CD4-positive, alpha-beta T cell treated with Interferon alpha-2 for 1 hour (primary cell): ENCODE data around the gene FUT9.
"Not testable (repeated sequence)": the region's sequence is repeated elsewhere in the genome, so short reads cannot be mapped to it uniquely, and the experiment has no call there.

ENCODE experiments used
- DNase-seq, 2 donors: peaks; one replicate each; pipeline ENCODE4 v3.0.0-alpha.2; 2020 to 2022

FUT9 gene

GRCh38 chr6:96194675-96195074, 178.9 kb downstream of the FUT9 start:
- DNase-seq = no peak

- DNase-seq = no peak
Measured at GRCh38 chr6:96195272-96195671, 179.5 kb downstream of the FUT9 start.

- DNase-seq = no peak
Measured at GRCh38 chr6:96196633-96197032, 180.9 kb downstream of the FUT9 start.

- no peak for DNase-seq
Measured at GRCh38 chr6:96197241-96197640, 181.5 kb downstream of the FUT9 start.

- DNase-seq = no peak
Measured at GRCh38 chr6:96202571-96202970, 186.8 kb downstream of the FUT9 start.

GRCh38 chr6:96211341-96211740, 195.6 kb downstream of the FUT9 start:
- no peak for DNase-seq

- DNase-seq = no peak
Measured at GRCh38 chr6:96212066-96212465, 196.3 kb downstream of the FUT9 start.

GRCh38 chr6:96213784-96214183, 198.0 kb downstream of the FUT9 start:
- no peak for DNase-seq

- DNase-seq = no peak
Measured at GRCh38 chr6:96223695-96224094, 207.9 kb downstream of the FUT9 start.

- no peak for DNase-seq
Measured at GRCh38 chr6:96227135-96227534, 211.4 kb downstream of the FUT9 start.

- no peak for DNase-seq
Measured at GRCh38 chr6:96234444-96234843, 218.7 kb downstream of the FUT9 start.

GRCh38 chr6:96235927-96236326, 220.2 kb downstream of the FUT9 start:
- no peak for DNase-seq

- no peak for DNase-seq
Measured at GRCh38 chr6:96236471-96236870, 220.7 kb downstream of the FUT9 start.

GRCh38 chr6:96237638-96238347, 222.0 kb downstream of the FUT9 start:
- no peak for DNase-seq

- no peak for DNase-seq
Measured at GRCh38 chr6:96246563-96246962, 230.8 kb downstream of the FUT9 start.

GRCh38 chr6:96249755-96250154, 234.0 kb downstream of the FUT9 start:
- no peak for DNase-seq

GRCh38 chr6:96257751-96258150, 242.0 kb downstream of the FUT9 start:
- DNase-seq = no peak

GRCh38 chr6:96260787-96261430, 245.1 kb downstream of the FUT9 start:
- DNase-seq = not testable (repeated sequence)
